Kidney capillary endothelial cell (primary cell): ENCODE results near the gene ELMO1.

Source experiments
- DNase-seq: peaks from one replicate; pipeline ENCODE4 v3.0.0-alpha.2; 2018; ENCODE audit warnings: low spot score

The ELMO1 gene

DNA sequence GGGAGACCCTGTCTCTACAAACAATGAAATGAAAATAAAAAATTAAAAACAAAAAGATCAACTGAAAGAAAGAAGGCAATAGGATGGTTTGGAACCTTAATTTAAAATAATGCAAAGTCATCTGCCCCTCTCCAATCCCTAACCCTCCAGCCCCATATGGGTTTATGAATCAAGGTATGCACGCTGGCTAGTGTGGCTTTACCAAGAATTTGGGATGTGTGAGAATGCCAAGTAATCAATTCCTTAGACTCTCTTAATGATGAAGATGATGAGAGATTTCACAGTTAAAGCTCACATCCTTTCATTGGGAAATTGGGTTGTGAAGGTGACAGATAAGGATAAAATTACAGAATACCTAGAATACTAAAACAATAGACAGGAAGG lies 577.3 kb downstream of the ELMO1 start:
- DNase-seq: no peak

DNA sequence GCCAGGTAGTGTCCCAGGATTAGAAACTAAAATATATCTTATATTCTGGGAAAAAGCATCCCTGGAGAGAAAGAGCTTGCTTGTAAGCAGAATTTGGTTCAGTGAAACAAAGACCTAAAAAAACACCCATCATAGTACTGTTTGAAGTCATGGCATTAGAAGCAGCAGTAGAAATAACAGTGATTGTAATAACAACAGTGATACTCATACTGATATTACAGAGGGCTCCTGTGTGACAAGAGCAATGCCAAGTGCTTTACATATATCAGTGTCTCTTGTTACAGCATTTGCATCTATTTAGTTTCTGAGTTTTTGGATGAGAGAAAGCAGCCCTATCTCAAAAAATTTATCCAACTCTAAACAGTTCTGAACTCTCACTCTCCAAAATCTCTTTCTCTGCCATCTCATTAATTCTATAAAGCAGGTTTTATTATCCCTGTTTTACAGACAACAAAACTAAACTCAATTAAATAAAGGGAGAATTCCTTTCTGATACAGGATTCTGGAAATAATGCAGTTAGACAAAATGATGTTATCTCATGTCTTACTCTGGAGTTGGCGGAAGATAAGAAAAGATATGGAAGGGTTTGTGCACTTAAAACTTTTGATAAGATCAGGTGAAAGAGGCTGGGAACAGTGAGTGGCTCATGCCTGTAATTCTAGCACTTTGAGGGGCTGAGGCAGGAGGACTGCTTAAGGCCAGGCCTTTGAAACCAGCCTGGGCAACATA lies 577.9 kb downstream of the ELMO1 start:
- no peak for DNase-seq

DNA sequence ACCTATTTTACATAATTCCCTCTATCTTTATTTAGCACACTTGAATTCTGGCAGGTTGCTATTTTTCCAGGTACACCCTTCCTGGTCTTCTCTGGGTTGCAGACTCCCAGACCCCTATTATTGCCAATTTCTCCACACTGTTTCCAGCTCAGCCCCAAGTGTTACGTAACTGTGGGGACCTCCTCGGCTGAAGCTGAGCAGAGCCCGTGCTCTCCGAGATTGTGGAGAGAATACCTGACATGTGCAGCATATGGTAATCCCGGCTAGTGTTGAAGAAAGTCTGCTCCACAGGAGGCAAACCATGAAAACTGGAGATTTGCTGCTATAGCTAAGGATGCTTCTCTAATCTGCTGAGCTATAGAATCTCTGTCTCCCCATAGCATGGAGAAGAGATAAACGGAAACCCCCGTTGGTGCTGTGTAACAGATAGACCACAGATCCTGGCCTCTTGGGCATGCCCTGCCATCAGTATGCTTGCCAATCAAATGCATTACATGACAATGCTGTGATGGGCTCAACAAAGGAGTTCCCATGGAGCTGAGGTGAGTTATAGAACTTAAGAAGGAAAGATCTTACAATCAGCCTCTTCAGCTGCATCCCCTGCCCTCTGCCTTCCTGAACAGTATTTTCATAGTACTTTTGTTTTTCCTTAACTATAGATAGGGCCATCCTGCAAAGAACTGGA lies 579.8 kb downstream of the ELMO1 start:
- DNase-seq: no peak

DNA sequence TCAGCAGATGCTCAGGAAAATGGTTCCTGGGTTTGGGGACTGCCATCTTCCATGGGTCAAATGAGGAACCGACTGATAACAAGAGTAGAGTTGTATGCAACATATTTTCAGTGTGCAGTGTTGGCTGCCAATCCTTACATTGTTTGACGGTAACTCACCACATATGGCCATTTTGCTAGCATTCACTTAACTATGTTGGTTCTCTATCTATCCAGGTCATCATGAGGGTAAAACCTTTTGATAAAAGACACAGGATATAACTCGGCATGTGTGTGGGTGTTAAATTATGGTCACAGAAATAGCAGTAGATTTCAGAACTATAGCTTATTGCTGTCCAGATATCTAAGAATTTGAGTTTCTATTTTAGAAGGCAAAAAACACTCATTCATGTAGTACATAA lies 583.6 kb downstream of the ELMO1 start:
- DNase-seq: no peak

DNA sequence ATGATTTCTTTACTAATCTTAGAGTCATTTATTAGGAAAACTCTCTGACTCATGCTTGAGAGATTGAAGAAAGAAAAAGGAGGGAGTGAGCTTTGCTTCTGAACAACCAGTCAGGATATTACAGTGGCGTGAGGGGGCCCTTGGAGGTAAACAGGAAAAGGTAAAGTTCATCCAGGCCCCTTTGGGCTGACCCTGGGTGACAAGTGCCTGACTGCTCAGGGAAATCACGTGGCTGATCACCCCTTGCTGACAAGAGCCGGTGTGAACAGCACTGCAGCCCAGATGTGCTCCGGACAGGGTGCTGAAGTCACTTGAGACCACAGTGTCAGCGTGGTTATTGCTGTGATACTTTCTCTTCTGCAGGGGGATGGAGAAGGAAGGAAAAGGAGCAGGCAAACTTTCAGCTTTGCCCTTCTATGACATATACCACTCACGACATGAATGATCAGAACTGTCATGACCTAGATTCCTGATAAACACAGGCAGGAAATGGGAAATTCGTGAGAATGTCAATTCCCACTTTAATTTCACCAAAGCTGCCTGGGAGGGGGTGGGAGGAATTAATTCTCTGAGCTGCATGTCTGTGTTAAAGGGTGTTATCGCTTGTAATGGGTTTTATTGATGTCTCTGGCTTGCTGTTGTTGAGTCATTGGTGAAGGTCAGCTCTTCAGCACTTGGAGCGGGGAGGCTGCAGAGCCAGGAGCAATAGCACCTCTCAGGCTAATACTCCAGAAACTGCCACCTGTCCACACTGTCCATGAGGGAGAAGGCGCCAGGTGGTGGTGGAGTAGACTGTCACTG lies 584.6 kb downstream of the ELMO1 start:
- no peak for DNase-seq

DNA sequence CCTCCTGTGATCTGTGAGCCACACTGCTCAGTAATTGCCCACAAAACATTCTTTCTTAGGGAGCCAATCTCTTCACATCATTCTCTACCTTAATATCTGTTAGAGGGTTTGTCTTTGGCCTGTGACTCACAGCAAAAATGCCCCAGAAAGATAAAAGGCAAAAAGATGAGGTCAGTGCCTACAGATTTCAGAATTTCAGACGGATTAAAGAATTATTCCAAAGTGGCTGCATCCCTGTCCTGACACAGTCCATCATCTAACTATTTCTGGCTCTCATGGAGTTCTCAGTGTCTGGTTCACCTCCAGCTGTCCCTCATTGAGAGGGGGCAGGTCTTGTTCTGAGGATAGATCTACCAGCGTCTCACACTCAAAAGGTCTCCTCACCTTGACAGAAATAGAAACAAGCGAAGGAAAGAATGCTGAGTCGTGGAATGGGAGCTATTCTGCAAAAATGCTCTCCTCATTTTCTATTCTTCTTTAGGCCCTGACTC lies 585.8 kb downstream of the ELMO1 start:
- DNase-seq: no peak

DNA sequence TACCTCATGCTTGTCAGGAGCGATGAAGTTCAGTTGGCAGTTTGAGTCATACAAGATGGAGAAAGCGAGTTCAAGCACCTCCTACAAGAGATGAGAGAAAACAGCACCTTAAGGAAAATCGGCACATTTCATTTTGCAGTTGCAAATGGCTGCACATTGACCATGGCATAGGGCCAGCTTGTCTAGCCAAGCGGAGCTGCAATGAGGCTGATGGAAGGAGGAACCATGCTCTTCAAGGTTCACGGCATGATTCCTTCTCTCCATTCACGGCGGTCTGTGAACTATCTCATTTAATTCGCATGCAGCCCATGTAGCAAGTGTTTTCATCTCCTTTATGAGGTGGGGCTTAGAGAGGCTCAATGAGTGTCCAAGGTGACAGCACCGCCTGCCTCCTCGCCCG lies 587.0 kb downstream of the ELMO1 start:
- DNase-seq: no peak

DNA sequence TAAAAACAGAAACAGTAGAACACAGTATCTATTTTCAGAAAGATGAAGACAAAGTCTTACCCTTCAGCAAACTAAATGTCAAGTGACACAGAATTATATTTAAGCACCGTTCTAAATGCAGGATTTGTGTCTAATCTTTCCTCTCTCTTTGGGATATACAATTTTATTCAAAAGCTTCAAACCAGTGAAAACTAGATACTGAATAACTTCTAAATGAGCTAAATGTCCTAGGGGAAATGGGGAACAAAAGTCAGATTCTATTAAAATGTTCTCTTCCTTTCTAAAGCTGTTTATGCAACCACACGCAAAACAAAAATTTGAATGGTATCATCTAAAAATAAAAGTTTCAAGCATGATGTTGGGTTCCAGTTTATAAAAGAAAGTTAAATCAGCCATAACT lies 588.0 kb downstream of the ELMO1 start:
- no peak for DNase-seq

DNA sequence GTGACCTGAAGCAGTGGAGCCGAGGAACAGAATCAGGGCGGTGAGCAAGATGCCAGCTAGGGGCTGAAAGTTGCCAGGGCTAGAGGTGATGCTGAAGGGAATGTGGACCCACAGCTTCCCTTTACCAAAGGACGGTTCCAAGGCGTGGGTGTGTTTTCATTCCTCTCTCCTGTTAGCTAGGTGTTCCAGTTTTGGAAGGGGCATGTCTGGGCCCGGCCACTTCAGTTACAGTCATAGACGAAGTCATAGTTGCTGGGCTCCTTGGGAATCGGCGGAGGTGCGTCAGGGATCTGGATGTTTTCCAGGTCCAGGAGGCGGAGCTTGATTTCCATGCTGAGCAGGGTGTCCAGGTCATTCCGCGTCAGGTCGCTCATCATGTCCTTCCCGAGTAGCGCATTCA lies 593.3 kb downstream of the ELMO1 start:
- DNase-seq: no peak

DNA sequence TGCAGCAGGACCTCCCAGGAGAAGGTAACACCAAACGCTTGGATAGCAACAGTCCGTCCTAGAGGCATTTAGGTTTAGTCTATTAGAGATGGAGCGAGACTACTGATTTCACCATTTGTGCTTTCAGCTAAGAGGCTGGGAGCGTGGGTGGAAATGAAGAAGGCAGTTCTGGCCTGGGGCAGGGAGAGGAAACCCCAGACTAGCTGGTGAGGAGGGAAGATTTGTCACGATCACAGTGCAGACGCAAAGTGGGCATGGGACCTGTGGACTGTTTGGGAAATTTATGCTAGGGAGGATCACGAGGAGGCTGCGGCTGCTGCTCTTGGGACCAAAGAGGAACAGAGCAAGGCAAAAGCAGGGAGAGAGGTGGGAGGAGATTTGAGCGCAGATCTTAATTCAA lies 594.0 kb downstream of the ELMO1 start:
- no peak for DNase-seq

DNA sequence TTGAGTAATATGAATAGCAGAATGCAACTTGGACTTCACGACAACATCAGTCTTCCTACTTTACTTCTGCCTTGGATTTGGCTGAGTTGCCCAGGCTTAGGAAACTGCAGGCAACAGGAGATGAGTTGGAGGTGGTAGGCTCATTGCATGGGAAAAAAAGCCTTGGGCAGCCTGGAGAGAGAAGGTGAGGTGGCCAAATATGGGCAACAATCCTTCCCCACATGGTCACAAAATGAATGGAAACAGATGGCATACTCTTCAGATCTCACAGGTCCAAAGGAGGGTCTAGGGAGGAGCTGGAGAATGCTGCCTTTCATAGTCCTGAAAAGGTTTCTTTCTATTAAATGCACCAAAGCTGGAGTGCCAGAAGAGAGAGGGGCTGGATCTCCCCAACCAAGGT lies 595.7 kb downstream of the ELMO1 start:
- DNase-seq: no peak

DNA sequence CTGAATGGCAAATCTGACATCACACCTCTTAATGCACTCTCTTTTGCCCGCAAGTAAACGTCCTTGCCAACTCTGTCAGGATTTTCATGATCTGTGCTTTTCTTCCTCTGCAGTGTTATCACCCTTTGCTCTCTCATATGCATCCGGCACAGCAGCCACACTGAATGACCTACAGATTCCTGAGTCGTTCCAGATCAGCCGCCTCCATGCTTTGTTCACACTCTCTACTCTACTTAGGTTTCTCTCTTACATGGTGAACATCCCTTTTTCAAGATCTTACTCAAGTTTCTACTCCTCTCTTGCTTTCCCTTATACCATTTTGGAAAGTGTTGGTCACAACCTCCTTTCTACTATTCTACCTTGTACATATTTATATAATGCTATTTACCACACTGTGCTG lies 596.6 kb downstream of the ELMO1 start:
- no peak for DNase-seq

DNA sequence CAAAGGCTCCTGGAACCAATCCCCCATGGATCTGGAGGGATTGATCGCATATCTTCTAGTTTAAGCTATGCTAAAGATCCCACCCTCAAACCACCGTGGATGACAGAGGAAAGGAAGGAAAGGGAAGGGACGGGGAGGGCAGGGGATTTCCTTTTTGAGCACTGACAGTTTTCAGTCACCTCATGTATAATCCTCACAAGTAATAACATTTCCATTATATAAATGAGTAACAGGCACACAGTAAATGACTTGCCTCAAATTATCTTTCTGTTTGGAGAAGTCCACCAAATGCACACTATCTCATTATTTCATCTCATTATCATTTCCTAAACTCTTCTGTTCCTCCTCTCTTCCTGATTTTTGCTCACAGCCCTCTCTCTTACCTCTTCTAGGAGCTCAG lies 597.3 kb downstream of the ELMO1 start:
- DNase-seq: no peak

DNA sequence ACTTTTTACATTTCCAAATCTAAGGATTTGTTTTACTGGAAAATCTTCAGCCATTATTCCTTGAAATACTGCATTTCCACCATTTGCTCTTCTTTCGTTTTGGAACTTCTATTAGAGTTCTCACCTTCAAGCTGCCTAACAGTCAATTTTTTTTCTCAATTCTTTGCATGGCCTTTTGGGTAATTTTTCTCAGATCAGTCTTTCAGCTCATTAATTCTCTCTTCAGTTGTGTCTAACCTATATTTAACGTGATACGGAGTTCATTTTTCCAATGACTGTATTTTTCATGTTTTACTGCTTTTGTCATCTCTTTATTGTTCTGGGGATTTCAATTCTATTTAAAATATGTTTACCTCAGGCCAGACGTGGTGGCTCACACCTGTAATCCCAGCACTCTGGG lies 600.7 kb downstream of the ELMO1 start:
- DNase-seq: no peak

DNA sequence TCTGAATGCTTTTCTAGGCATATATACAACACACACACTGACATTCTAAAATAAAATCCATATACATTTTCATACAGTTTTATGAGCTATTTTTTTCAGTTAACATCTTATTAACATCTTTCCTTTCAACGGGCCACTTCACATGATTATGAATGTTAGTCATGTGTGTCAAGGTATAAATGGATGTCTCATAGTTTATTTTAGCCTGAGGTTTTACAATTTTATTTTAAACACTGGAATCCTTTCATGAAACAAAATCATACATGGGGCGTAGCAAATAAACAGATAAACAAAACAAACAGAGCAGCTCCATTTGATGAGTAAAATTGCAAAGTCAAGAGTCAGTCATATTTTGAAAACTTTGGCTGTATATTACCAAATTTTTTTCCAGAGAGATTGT lies 604.3 kb downstream of the ELMO1 start:
- DNase-seq: no peak

DNA sequence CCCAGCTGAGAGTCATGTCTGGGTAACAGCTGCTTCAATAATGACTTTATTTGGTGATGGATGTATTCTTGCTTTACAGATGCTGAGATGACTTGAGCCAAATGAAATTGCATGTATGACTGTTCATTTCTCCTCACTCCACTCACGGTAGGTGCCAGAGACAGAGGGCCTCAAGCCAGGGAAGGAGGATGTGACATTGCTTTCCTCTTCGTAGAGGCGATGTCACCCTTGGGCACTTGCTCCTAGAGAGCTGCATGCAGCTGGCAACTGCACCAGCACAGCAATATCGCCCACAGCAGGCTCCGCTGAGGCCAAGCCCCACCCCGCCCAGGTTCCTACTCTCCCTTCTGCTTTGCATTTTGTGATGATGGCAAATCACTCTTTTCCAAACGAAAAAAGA lies 607.8 kb downstream of the ELMO1 start:
- DNase-seq: no peak

DNA sequence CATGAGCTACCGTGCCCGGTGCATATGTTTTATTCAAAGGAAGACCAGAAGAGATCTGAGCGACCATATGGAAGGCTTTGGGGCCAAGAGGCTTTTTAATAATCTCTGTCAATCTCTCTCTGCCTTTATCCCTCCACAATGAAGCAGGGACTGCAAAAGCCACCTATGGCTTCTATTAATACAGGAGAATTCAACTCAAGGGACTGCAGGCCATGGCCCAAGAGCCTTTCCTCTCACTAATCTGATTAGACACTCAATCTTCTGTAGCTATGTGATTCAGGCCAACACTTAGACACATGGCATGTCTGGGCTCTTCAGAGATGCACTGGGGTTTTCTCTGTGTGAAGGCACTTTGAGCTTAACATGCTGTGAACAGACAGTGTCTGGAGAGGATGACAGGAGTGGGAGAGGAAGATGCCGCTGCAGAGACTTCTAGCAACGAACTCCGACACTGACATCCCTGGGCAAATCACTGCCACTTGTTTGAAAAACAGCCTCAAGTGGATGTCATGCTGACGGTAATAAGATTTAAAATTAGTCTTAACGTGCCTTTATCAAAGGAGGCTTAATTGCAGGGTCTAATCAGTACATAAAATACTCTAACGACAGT lies 609.9 kb downstream of the ELMO1 start:
- no peak for DNase-seq

DNA sequence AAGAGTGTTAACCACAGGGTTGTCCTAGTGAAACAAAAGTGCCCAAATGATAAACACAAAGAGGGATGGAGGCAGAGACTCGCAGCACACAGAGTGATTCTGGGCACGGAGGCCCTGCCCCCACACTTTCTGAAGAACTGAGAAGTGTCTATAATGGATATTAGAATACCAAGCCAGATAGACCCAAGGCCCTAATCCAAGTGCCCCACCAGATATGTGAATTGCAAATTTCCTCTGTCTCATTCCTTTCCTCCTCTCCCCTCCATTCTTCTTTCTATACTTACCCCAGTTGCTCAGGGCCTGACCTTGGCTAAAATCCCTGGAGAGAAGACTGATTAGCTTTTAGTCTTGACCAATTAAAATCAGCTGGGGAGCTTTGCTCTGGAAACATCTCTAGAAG lies 617.6 kb downstream of the ELMO1 start:
- DNase-seq: no peak

DNA sequence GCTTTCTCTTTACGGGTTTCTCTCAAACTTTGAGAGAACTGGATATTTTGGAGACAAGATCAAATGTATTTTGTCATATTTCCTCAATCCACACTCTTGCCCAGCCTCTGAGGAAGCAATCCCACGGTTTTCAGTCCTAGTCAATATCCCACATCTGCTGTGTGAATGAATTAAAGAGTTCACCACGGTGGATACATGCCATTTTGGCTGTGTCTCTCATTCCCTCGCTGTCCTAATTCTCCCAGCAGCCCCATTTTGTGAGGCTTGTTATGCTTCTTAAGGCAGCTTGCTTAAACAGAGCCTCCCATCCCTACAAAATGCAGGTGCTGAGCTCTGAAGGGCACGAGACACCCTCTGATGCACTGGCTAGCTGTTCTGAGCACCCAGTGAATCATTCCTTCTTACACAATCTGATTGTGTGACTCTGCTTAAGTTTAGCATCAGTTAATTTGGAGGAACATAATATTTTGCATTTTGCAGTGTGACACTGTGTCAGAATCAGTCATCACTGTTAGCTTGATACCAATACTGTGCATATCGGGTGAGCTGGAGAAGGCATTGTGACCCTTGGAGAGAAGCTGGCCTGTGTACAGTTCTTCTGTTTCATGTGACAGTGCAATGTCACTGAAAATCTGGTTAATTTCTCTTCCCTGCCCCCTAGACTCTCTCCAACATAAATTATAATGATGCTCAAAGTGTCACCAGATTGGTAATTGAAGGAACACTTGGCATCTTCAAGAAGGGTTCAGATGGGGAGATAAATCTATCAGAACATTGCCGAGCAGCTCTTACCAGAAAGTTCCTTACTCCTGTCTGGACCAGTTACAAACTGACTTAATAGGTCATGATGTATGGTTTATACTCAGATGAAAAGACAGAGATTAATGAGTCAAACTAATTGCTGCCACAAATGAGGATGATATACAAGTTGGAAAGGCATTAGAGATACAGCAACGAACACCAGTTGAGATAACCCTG lies 620.6 kb downstream of the ELMO1 start:
- no peak for DNase-seq

DNA sequence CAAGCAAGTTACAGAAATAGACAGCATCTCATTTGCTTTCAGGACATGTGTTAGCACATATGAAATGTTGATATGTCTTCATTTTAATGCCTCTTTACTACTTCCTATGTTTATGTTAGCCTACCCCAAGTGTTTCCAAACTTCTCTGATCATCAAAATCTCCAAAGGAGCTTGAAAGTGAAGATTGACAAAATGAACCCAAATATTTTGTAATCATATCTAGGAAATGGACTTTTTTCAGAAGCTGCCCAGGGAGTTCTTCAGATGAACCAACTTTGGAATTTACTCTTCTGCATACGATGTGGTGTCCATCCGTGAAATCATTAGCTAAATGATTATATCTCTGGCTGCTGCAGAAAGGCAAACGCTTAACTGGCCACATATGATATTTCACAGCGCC lies 623.2 kb downstream of the ELMO1 start:
- no peak for DNase-seq

DNA sequence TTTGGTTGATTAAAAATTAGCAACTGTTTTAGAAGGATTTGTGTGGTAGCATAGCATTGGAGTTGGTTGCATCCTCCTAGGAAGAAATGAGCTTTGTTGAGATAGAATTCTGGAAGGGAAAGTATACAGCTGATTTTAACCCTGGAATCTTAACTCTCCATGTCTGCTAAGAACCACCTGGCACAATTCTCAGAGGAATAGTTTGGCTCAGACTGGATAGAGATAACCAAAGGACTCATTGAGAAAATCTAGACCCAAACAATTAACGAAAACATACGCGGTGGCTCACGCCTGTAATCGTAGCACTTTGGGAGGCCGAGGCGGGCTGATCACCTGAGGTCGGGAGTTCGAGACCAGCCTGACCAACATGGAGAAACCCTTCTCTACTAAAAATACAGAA lies 625.3 kb downstream of the ELMO1 start:
- no peak for DNase-seq
